C4-2B (cell line): ENCODE data around the gene CAMK2A.

Experiments used
- CTCF ChIP-seq: fragments of 450-650 bp; conservative IDR thresholded peaks from 2 replicates; pipeline ENCODE4 v1.5.1; 2017; ENCODE audit warnings: mild to moderate bottlenecking
- ZFX ChIP-seq: fragments of 450-650 bp; IDR thresholded peaks from 2 replicates; pipeline ENCODE4 v1.6.1; 2017

GRCh38 chr5:150254363-150254762 is 35.2 kb downstream of the CAMK2A start:
- TF ChIP-seq CTCF (no peak), ZFX (no peak)
